ENCODE data around the gene SRRM2. TPM values are rescaled to one million over a fixed set of nuclear protein-coding genes. Genes with fewer than 3 reads are reported as not detected.

The SRRM2 gene
- total RNA-seq, 1 experiment from 2014 or later = 617 TPM

DNA sequence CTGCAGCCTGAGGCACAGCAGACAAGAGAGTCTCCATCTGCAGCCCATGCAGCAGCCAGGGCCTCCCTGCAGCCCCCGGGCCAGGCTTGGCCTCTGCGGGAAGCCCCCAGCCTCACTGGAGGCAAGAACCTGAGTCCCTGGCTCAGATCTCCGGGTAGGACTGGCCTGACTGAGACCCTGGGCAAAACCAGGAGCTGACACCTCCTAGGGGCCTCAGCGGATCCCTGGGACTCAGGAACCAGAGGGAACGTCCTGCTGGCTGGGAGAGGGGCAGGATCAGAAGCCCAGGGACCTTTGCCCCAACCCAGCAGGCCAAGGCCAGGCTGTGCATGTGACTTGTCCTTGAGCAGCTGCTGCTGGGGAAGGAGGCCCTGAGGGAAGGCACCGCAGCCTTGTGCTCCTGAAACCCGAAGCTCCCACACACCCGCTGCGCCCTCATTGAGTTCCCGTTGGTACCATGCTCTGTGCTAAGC lies 62.9 kb downstream of the SRRM2 start:
- intact Hi-C loops (cut with micrococcal nuclease; ENCODE audit: unreplicated experiment) (no loop called here), in situ Hi-C loops (cut with HindIII; ENCODE audit: low pct_unique_long_range_greater_than_20kb, low sequenced_read_pairs) (no loop called here)
- peak overlapping the region; percentile 9; the same call in 1 of the 2 replicates for H3K27ac ChIP-seq (ENCODE audit: low read length)
- no peaks in the 10 kb centered on the region for H3K36me3 ChIP-seq (ENCODE audit: control insufficient read depth, insufficient read depth, low read length)
- no peaks in the 10 kb centered on the region for H3K9me3 ChIP-seq (ENCODE audit: control insufficient read depth, insufficient read depth, low read depth, low read length)
- peaks cover 16% of the 10 kb centered on the region for H3K4me1 ChIP-seq (ENCODE audit: control insufficient read depth, insufficient read depth, low read length)
- TF ChIP-seq, protein P1, sequence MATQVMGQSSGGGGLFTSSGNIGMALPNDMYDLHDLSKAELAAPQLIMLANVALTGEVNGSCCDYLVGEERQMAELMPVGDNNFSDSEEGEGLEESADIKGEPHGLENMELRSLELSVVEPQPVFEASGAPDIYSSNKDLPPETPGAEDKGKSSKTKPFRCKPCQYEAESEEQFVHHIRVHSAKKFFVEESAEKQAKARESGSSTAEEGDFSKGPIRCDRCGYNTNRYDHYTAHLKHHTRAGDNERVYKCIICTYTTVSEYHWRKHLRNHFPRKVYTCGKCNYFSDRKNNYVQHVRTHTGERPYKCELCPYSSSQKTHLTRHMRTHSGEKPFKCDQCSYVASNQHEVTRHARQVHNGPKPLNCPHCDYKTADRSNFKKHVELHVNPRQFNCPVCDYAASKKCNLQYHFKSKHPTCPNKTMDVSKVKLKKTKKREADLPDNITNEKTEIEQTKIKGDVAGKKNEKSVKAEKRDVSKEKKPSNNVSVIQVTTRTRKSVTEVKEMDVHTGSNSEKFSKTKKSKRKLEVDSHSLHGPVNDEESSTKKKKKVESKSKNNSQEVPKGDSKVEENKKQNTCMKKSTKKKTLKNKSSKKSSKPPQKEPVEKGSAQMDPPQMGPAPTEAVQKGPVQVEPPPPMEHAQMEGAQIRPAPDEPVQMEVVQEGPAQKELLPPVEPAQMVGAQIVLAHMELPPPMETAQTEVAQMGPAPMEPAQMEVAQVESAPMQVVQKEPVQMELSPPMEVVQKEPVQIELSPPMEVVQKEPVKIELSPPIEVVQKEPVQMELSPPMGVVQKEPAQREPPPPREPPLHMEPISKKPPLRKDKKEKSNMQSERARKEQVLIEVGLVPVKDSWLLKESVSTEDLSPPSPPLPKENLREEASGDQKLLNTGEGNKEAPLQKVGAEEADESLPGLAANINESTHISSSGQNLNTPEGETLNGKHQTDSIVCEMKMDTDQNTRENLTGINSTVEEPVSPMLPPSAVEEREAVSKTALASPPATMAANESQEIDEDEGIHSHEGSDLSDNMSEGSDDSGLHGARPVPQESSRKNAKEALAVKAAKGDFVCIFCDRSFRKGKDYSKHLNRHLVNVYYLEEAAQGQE (IDR thresholded peaks at IDR 0.05; ENCODE audit: insufficient read depth in 1 of 2, low read depth in 2 of 2, low read length in 1 of 2) = no peak
- no peak for TF ChIP-seq SIN3A (IDR thresholded peaks at IDR 0.05; ENCODE audit: borderline replicate concordance, insufficient read depth, low read depth, low read length)
- BruUV-seq (replicated peaks) = no TSS peak
- H3K27me3 ChIP-seq (ENCODE audit: control insufficient read depth, insufficient read depth, low read length) = no peaks in the 10 kb centered on the region
- DNase-seq (ENCODE audit: low read depth, low spot score) (no peak), ATAC-seq (no peak)
- CTCF ChIA-PET = no interaction called here
- POLR2A ChIA-PET = no interaction called here
- H3K4me3 ChIP-seq (ENCODE audit: low read depth in 2 of 2, low read length in 2 of 2) = no peak overlapping the region

DNA sequence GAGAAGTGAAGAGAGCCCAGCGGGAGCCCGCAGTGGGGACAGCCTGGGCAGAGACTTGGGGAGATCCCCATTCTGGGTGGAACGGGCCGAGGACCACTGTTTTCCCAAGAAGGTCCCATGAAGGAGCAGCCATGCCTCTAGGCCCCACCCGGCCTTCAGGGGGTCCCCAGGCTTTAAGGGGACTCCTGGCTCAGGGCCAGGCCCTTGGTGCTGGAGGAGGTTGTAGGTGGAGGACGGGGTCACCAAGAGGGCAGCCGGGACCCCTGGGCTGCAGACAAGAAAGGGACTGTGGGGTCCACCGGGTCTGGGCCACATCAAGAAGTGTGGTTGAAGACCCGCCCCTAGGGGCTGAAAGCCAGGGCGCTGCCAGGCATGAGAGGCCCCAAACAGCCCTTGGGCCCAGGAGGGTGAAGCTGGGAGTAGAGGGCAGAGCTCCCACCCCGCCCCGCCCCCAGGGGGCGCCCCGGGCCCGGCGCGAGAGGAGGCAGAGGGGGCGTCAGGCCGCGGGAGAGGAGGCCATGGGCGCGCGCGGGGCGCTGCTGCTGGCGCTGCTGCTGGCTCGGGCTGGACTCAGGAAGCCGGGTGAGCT lies 64.4 kb downstream of the SRRM2 start, which contains the start of gene PRSS21:
TSS of gene PRSS21 (plus strand) at position 487 of the 589 bp plus-strand sequence. CDS start at position 519, 32 bp downstream.
- Histone ChIP-seq H3K27me3 (ENCODE audit: control insufficient read depth, insufficient read depth, low read length) (no peaks in the 10 kb centered on the region), H3K36me3 (ENCODE audit: control insufficient read depth, insufficient read depth, low read length) (no peaks in the 10 kb centered on the region), H3K27ac (ENCODE audit: low read length) (no peak within 1 kb of the TSS), H3K4me1 (ENCODE audit: control insufficient read depth, insufficient read depth, low read length) (peaks cover 21% of the 10 kb centered on the region), H3K4me3 (ENCODE audit: low read depth in 2 of 2, low read length in 2 of 2) (no peak within 1 kb of the TSS), H3K9me3 (ENCODE audit: control insufficient read depth, insufficient read depth, low read depth, low read length) (no peaks in the 10 kb centered on the region)
- DNase-seq (ENCODE audit: low read depth, low spot score) (no peak), ATAC-seq (no peak)
- BruUV-seq (replicated peaks) = no TSS peak
- in situ Hi-C loops (cut with HindIII; ENCODE audit: low pct_unique_long_range_greater_than_20kb, low sequenced_read_pairs) = no loop called here
- POLR2A ChIA-PET = no interaction called here
- TF ChIP-seq POLR2AphosphoS5 (IDR thresholded peaks at IDR 0.05; ENCODE audit: low read depth, low read length) (no peak), SIN3A (IDR thresholded peaks at IDR 0.05; ENCODE audit: borderline replicate concordance, insufficient read depth, low read depth, low read length) (no peak), TCF7L2 (IDR thresholded peaks at IDR 0.05; ENCODE audit: low read depth, low read length) (no peak)
- TF ChIP-seq, protein P1 (IDR thresholded peaks at IDR 0.05; ENCODE audit: insufficient read depth in 1 of 2, low read depth in 2 of 2, low read length in 1 of 2) = no peak
- CTCF ChIA-PET = no interaction called here
- intact Hi-C loops (cut with micrococcal nuclease; ENCODE audit: unreplicated experiment) = no loop called here

All from Panc1 (cell line).